ENCODE data around the gene UNC5C.

The UNC5C gene

GRCh38 chr4:95537191-95537590, 11.6 kb downstream of the UNC5C start:
- H3K27ac ChIP-seq (ENCODE audit: low read depth, low read length) = no peak overlapping the region

GRCh38 chr4:95536650-95537049, 12.1 kb downstream of the UNC5C start:
- H3K9ac ChIP-seq (ENCODE audit: low read length in 5 of 5) = no peak overlapping the region
- no peak overlapping the region for H3K27ac ChIP-seq (ENCODE audit: low read depth, low read length)
- no peaks in the 10 kb centered on the region for H3K9me3 ChIP-seq (ENCODE audit: control insufficient read depth in 5 of 5, low read length in 5 of 5)
- H3K4me1 ChIP-seq (ENCODE audit: control insufficient read depth in 5 of 5, insufficient read depth in 5 of 5, low read length in 5 of 5) = no peaks in the 10 kb centered on the region
- no peak overlapping the region for H3K4me3 ChIP-seq (ENCODE audit: low read depth in 1 of 5, low read length in 5 of 5)
- no peaks in the 10 kb centered on the region for H3K27me3 ChIP-seq (ENCODE audit: control insufficient read depth in 5 of 5, insufficient read depth in 4 of 5, low read length in 5 of 5)
- no peaks in the 10 kb centered on the region for H3K36me3 ChIP-seq (ENCODE audit: control insufficient read depth in 5 of 5, insufficient read depth in 5 of 5, low read length in 5 of 5)

More at GRCh38 chr4:95537191-95537590, 11.6 kb downstream of the UNC5C start:
- no peaks in the 10 kb centered on the region for H3K36me3 ChIP-seq (ENCODE audit: control insufficient read depth in 5 of 5, insufficient read depth in 5 of 5, low read length in 5 of 5)
- no peak overlapping the region for H3K4me3 ChIP-seq (ENCODE audit: low read depth in 1 of 5, low read length in 5 of 5)
- H3K4me1 ChIP-seq (ENCODE audit: control insufficient read depth in 5 of 5, insufficient read depth in 5 of 5, low read length in 5 of 5) = no peaks in the 10 kb centered on the region
- no peaks in the 10 kb centered on the region for H3K9me3 ChIP-seq (ENCODE audit: control insufficient read depth in 5 of 5, low read length in 5 of 5)
- H3K9ac ChIP-seq (ENCODE audit: low read length in 5 of 5) = no peak overlapping the region
- H3K27me3 ChIP-seq (ENCODE audit: control insufficient read depth in 5 of 5, insufficient read depth in 4 of 5, low read length in 5 of 5) = no peaks in the 10 kb centered on the region

GRCh38 chr4:95535180-95535579, 13.6 kb downstream of the UNC5C start:
- Histone ChIP-seq H3K27ac (ENCODE audit: low read depth, low read length) (no peak overlapping the region), H3K36me3 (ENCODE audit: control insufficient read depth in 5 of 5, insufficient read depth in 5 of 5, low read length in 5 of 5) (no peaks in the 10 kb centered on the region), H3K9ac (ENCODE audit: low read length in 5 of 5) (no peak overlapping the region), H3K9me3 (ENCODE audit: control insufficient read depth in 5 of 5, low read length in 5 of 5) (no peaks in the 10 kb centered on the region), H3K4me1 (ENCODE audit: control insufficient read depth in 5 of 5, insufficient read depth in 5 of 5, low read length in 5 of 5) (no peaks in the 10 kb centered on the region), H3K4me3 (ENCODE audit: low read depth in 1 of 5, low read length in 5 of 5) (no peak overlapping the region), H3K27me3 (ENCODE audit: control insufficient read depth in 5 of 5, insufficient read depth in 4 of 5, low read length in 5 of 5) (no peaks in the 10 kb centered on the region)

- no peaks in the 10 kb centered on the region for H3K36me3 ChIP-seq (ENCODE audit: control insufficient read depth in 5 of 5, insufficient read depth in 5 of 5, low read length in 5 of 5)
- no peaks in the 10 kb centered on the region for H3K9me3 ChIP-seq (ENCODE audit: control insufficient read depth in 5 of 5, low read length in 5 of 5)
- H3K9ac ChIP-seq (ENCODE audit: low read length in 5 of 5) = no peak overlapping the region
- no peak overlapping the region for H3K27ac ChIP-seq (ENCODE audit: low read depth, low read length)
- H3K27me3 ChIP-seq (ENCODE audit: control insufficient read depth in 5 of 5, insufficient read depth in 4 of 5, low read length in 5 of 5) = no peaks in the 10 kb centered on the region
- H3K4me3 ChIP-seq (ENCODE audit: low read depth in 1 of 5, low read length in 5 of 5) = no peak overlapping the region
- no peaks in the 10 kb centered on the region for H3K4me1 ChIP-seq (ENCODE audit: control insufficient read depth in 5 of 5, insufficient read depth in 5 of 5, low read length in 5 of 5)
Observed at GRCh38 chr4:95534032-95534431, 14.7 kb downstream of the UNC5C start.

GRCh38 chr4:95533254-95533653, 15.5 kb downstream of the UNC5C start:
- Histone ChIP-seq H3K9me3 (ENCODE audit: control insufficient read depth in 5 of 5, low read length in 5 of 5) (no peaks in the 10 kb centered on the region), H3K36me3 (ENCODE audit: control insufficient read depth in 5 of 5, insufficient read depth in 5 of 5, low read length in 5 of 5) (no peaks in the 10 kb centered on the region), H3K4me3 (ENCODE audit: low read depth in 1 of 5, low read length in 5 of 5) (no peak overlapping the region), H3K27ac (ENCODE audit: low read depth, low read length) (no peak overlapping the region), H3K27me3 (ENCODE audit: control insufficient read depth in 5 of 5, insufficient read depth in 4 of 5, low read length in 5 of 5) (no peaks in the 10 kb centered on the region), H3K4me1 (ENCODE audit: control insufficient read depth in 5 of 5, insufficient read depth in 5 of 5, low read length in 5 of 5) (no peaks in the 10 kb centered on the region), H3K9ac (ENCODE audit: low read length in 5 of 5) (no peak overlapping the region)

- H3K9ac ChIP-seq (ENCODE audit: low read length in 5 of 5) = no peak overlapping the region
- H3K9me3 ChIP-seq (ENCODE audit: control insufficient read depth in 5 of 5, low read length in 5 of 5) = no peaks in the 10 kb centered on the region
- no peaks in the 10 kb centered on the region for H3K4me1 ChIP-seq (ENCODE audit: control insufficient read depth in 5 of 5, insufficient read depth in 5 of 5, low read length in 5 of 5)
- H3K27ac ChIP-seq (ENCODE audit: low read depth, low read length) = no peak overlapping the region
- H3K27me3 ChIP-seq (ENCODE audit: control insufficient read depth in 5 of 5, insufficient read depth in 4 of 5, low read length in 5 of 5) = no peaks in the 10 kb centered on the region
- H3K4me3 ChIP-seq (ENCODE audit: low read depth in 1 of 5, low read length in 5 of 5) = no peak overlapping the region
- no peaks in the 10 kb centered on the region for H3K36me3 ChIP-seq (ENCODE audit: control insufficient read depth in 5 of 5, insufficient read depth in 5 of 5, low read length in 5 of 5)
Observed at GRCh38 chr4:95532305-95532704, 16.5 kb downstream of the UNC5C start.

GRCh38 chr4:95531141-95531540, 17.6 kb downstream of the UNC5C start:
- Histone ChIP-seq H3K27ac (ENCODE audit: low read depth, low read length) (no peak overlapping the region), H3K4me3 (ENCODE audit: low read depth in 1 of 5, low read length in 5 of 5) (no peak overlapping the region), H3K9ac (ENCODE audit: low read length in 5 of 5) (no peak overlapping the region), H3K36me3 (ENCODE audit: control insufficient read depth in 5 of 5, insufficient read depth in 5 of 5, low read length in 5 of 5) (no peaks in the 10 kb centered on the region), H3K9me3 (ENCODE audit: control insufficient read depth in 5 of 5, low read length in 5 of 5) (no peaks in the 10 kb centered on the region), H3K4me1 (ENCODE audit: control insufficient read depth in 5 of 5, insufficient read depth in 5 of 5, low read length in 5 of 5) (no peaks in the 10 kb centered on the region), H3K27me3 (ENCODE audit: control insufficient read depth in 5 of 5, insufficient read depth in 4 of 5, low read length in 5 of 5) (no peaks in the 10 kb centered on the region)

GRCh38 chr4:95529946-95530345, 18.8 kb downstream of the UNC5C start:
- H3K4me3 ChIP-seq (ENCODE audit: low read depth in 1 of 5, low read length in 5 of 5) = no peak overlapping the region
- no peaks in the 10 kb centered on the region for H3K4me1 ChIP-seq (ENCODE audit: control insufficient read depth in 5 of 5, insufficient read depth in 5 of 5, low read length in 5 of 5)
- no peak overlapping the region for H3K27ac ChIP-seq (ENCODE audit: low read depth, low read length)
- H3K9ac ChIP-seq (ENCODE audit: low read length in 5 of 5) = no peak overlapping the region
- no peaks in the 10 kb centered on the region for H3K9me3 ChIP-seq (ENCODE audit: control insufficient read depth in 5 of 5, low read length in 5 of 5)
- no peaks in the 10 kb centered on the region for H3K36me3 ChIP-seq (ENCODE audit: control insufficient read depth in 5 of 5, insufficient read depth in 5 of 5, low read length in 5 of 5)
- no peaks in the 10 kb centered on the region for H3K27me3 ChIP-seq (ENCODE audit: control insufficient read depth in 5 of 5, insufficient read depth in 4 of 5, low read length in 5 of 5)

GRCh38 chr4:95528388-95528948, 20.3 kb downstream of the UNC5C start:
- no peaks in the 10 kb centered on the region for H3K36me3 ChIP-seq (ENCODE audit: control insufficient read depth in 5 of 5, insufficient read depth in 5 of 5, low read length in 5 of 5)
- no peaks in the 10 kb centered on the region for H3K9me3 ChIP-seq (ENCODE audit: control insufficient read depth in 5 of 5, low read length in 5 of 5)
- peaks cover 0 to 5% (median 0%) of the 10 kb centered on the region in 5 donors for H3K4me1 ChIP-seq (ENCODE audit: control insufficient read depth in 5 of 5, insufficient read depth in 5 of 5, low read length in 5 of 5)
- H3K4me3 ChIP-seq (ENCODE audit: low read depth in 1 of 5, low read length in 5 of 5) = no peak overlapping the region
- H3K27me3 ChIP-seq (ENCODE audit: control insufficient read depth in 5 of 5, insufficient read depth in 4 of 5, low read length in 5 of 5) = no peaks in the 10 kb centered on the region
- peak overlapping the region; percentile 2 for H3K27ac ChIP-seq (ENCODE audit: low read depth, low read length)
- H3K9ac ChIP-seq (ENCODE audit: low read length in 5 of 5) = no peak overlapping the region

- no peak overlapping the region for H3K4me3 ChIP-seq (ENCODE audit: low read depth in 1 of 5, low read length in 5 of 5)
- H3K27me3 ChIP-seq (ENCODE audit: control insufficient read depth in 5 of 5, insufficient read depth in 4 of 5, low read length in 5 of 5) = no peaks in the 10 kb centered on the region
- H3K4me1 ChIP-seq (ENCODE audit: control insufficient read depth in 5 of 5, insufficient read depth in 5 of 5, low read length in 5 of 5) = peaks cover 0 to 5% (median 0%) of the 10 kb centered on the region in 5 donors
- no peak overlapping the region for H3K27ac ChIP-seq (ENCODE audit: low read depth, low read length)
- peaks cover 0 to 2% (median 0%) of the 10 kb centered on the region in 5 donors for H3K9me3 ChIP-seq (ENCODE audit: control insufficient read depth in 5 of 5, low read length in 5 of 5)
- no peak overlapping the region for H3K9ac ChIP-seq (ENCODE audit: low read length in 5 of 5)
- no peaks in the 10 kb centered on the region for H3K36me3 ChIP-seq (ENCODE audit: control insufficient read depth in 5 of 5, insufficient read depth in 5 of 5, low read length in 5 of 5)
Observed at GRCh38 chr4:95526075-95526474, 22.7 kb downstream of the UNC5C start.

GRCh38 chr4:95524729-95525128, 24.0 kb downstream of the UNC5C start:
- no peak overlapping the region for H3K27ac ChIP-seq (ENCODE audit: low read depth, low read length)
- H3K9ac ChIP-seq (ENCODE audit: low read length in 5 of 5) = no peak overlapping the region
- peaks cover 0 to 5% (median 0%) of the 10 kb centered on the region in 5 donors for H3K4me1 ChIP-seq (ENCODE audit: control insufficient read depth in 5 of 5, insufficient read depth in 5 of 5, low read length in 5 of 5)
- no peaks in the 10 kb centered on the region for H3K36me3 ChIP-seq (ENCODE audit: control insufficient read depth in 5 of 5, insufficient read depth in 5 of 5, low read length in 5 of 5)
- no peaks in the 10 kb centered on the region for H3K27me3 ChIP-seq (ENCODE audit: control insufficient read depth in 5 of 5, insufficient read depth in 4 of 5, low read length in 5 of 5)
- no peak overlapping the region for H3K4me3 ChIP-seq (ENCODE audit: low read depth in 1 of 5, low read length in 5 of 5)
- H3K9me3 ChIP-seq (ENCODE audit: control insufficient read depth in 5 of 5, low read length in 5 of 5) = peaks cover 0 to 2% (median 0%) of the 10 kb centered on the region in 5 donors

All from subcutaneous abdominal adipose tissue (tissue), 5 donors.